HG02571 (cell line): Measurements from ENCODE around the gene PDE4B.

ENCODE experiments used
- ATAC-seq: cut with Tn5 transposase; IDR thresholded peaks from one replicate; pipeline ENCODE4 v1.9.1; 2021; ENCODE audit warnings: mild to moderate bottlenecking, moderate library complexity; ENCODE audit not compliant: unreplicated experiment

The PDE4B gene

GRCh38 chr1:66372522-66373101, 579.9 kb downstream of the PDE4B start:
- no peak for ATAC-seq

GRCh38 chr1:66373157-66373591, 580.5 kb downstream of the PDE4B start:
- no peak for ATAC-seq

- ATAC-seq = peak; percentile 40
Observed at GRCh38 chr1:66374148-66374547, 581.5 kb downstream of the PDE4B start.

DNA sequence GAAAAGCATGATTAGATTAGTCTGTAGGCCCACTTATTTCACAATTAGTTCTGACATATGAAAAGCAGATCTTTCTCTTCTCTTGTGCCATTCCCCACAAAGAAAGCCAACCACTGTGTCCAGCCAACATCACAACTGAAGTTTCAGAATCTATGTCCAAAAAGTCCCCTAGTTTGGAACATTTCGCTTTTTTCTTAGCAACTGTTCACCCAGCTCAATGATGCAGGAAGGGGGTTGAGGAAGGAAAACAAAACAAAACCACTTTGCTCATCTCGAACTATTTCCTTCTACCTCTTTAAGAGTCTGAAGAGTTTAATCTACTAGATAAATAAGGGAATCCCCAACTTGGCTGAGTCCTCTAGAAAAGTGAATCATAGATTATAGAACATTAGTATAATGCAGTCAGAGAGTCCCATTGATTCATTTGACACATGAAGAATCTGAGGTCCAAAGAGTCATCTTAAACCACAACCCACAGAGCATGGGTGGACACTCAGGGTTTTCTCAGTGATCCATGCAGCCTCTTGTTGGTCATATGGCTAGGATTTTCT, 581.9 kb downstream of the PDE4B start:
- ATAC-seq = peak; percentile 40

DNA sequence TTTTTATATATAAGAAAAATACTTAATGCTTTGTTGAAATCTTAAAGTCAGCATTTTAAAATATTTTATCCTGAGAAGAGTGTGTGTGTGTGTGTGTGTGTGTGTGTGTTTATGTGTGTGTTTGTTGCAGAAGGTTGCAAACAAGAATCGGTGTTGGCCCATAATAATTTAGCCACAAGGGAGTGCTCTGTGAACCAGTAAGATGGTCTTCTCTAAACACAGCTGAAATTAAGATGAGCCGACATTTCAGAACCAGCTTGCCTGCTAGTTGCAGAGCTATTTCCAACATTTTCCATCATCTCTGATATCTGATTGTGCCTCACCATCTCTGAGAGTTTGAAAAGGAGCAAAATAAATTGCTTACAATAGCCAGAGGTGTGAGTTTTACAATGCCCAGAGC, 582.4 kb downstream of the PDE4B start:
- ATAC-seq = no peak

- peak; percentile 96 for ATAC-seq
Observed at GRCh38 chr1:66380452-66381212, 587.9 kb downstream of the PDE4B start.

DNA sequence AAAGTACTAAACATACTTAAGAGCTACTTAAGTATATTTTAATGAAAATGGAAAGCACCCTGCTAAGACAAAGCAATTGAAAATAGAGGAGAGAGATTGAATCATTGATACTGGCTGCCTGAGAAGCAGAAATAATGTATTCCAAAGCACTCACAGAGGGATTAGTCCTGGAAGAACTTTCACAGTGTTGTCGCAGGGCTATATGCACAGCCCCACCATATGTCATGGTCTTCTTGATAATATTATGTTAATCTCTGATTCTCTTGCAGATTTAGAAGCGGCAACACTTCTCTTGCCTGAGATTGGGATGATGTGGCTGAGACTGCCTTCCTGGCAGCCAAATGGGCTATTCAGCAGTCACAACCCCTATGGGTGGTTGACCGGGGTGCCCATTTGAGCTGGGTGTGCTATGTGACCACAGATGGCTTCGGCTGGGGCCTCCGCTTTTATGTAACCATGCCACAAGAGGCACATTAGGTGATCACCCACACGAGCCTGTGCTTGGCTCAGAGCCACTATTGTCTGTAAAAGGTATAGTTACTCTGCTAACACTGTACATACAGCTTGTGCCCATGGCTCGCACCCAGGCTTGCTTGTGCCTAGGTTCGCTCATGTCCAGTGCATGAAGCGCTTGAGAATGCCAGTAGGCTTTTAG, 589.1 kb downstream of the PDE4B start:
- ATAC-seq = no peak

DNA sequence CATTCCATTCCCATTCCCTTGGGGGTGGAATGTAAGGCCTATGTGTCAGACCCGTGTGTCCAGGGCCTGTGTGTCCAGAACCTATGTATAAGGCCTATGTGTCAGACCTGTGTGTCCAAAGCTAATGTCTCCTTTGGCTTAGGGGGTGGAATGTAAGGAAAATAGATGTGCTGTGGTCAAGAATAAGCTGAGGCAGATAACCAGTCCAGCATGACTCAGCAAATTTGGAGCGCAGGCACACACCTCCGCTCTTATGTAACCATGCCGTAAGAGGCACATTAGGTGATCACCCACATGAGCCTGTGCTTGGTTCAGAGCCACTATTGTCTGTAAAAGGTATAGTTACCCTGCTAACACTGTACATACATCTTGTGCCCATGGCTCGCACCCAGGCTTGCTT, 590.5 kb downstream of the PDE4B start:
- no peak for ATAC-seq

DNA sequence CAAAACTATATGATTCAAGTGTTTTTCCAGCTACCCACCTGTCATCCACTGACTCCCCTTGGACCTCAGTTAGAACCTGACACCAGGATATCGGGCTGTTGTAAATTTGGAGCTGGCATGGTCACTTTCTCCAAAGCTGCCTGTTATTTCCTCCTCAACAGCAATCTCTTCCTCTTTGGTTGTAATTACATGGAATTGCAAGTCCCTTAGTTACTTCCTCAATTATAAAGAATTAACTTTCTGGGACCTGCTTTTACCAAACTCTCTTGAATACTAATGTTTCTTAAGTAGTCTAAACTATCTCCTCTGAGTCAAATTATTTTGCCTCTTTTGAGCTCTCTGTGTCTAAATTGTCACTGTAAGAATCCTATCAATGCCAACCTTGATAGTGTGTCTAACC, 590.9 kb downstream of the PDE4B start:
- ATAC-seq = no peak

GRCh38 chr1:66384258-66384921, 591.7 kb downstream of the PDE4B start:
- no peak for ATAC-seq

DNA sequence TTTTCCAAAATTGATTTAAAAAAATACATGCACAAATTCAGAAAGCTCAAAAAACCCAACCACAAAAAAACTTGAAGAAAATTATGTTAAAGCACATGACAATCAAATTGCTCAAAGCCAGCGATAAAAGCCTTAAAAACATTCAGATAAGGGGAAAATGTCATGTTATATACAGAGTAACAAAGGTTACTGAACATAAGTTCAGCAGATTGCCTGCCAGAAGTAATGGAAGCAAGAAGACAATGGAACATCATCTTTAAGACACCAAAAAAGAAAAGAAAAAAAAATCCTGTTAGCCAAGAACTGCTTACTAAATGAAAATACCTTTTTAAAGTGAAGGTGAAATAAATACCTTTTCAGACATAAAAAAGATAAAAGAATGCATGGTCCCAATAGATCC, 594.0 kb downstream of the PDE4B start:
- no peak for ATAC-seq

DNA sequence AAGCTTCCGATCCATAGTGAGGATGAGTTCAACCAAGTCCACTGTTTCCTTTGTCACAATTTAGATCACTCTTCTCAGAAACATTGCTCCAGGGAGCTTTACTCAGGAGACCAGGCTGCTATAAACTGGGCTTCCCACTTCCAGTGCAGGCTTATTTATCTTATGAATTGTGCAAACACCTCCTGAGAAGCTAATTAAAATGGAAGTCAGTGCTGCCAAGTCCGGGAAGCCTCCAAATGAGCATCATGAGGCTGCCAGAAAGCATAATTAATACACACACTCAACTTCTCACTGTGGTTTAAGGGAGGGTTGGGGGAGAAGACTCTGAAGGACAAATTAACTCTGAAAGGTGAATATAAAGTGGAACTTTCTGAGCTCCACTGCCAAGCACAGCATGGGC, 596.2 kb downstream of the PDE4B start:
- ATAC-seq = no peak

DNA sequence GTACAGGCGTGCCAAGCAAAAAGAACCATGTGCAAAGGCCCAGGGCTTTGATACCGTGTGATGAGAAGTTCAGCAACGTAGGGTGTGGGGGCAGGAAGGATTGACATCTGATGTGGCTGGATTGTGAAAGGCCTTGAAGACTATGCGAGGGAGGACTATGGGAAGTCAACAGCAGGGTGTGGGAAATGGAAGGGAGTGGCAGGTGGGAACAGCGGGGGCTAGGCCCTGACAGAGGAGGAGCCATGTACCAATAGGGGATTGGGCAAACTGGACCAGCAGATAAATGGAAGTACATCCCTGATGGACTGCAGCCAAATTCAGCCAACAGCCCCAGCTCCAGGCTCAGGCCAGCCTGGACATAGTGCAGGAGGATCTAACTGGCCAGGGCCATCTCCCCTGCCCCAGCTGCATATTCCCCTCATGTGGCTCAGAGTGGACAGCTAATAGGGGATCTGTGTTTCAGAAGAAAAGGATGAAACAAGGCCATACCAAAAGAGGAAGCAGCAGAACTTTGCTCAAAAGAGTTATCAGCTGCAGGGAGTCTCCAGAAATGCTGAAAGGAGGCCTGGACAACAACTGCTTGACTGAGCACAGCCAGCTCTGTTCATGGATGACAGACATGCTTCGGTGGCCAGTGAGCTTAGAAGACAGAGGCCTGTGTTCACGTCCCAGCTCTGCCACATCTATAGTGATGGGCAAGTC, 601.0 kb downstream of the PDE4B start:
- no peak for ATAC-seq

DNA sequence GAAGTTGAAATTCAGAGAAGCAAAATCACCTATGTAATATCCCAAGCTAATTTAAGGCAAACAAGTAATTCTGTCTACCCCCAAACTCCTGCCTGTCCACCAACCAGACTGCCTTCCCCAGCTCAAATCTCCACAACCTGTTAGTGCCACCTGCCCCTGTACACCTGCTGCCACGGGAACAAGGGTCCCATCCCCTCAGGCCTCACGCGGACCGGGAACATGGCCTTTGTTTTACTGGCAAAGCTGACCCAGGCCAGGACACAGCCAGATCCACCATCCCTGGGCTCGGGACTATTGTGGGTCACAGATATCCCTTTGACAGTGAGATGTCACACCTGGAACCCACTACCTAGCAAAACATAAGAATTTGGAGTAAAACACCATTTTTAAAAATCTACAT, 601.9 kb downstream of the PDE4B start:
- no peak for ATAC-seq

- ATAC-seq = no peak
Observed at GRCh38 chr1:66395202-66396061, 602.7 kb downstream of the PDE4B start.

GRCh38 chr1:66396212-66396890, 603.7 kb downstream of the PDE4B start:
- ATAC-seq = peak; percentile 33

- peak; percentile 33 for ATAC-seq
Observed at GRCh38 chr1:66397192-66397591, 604.5 kb downstream of the PDE4B start.

GRCh38 chr1:66399888-66400529, 607.3 kb downstream of the PDE4B start:
- ATAC-seq = no peak

DNA sequence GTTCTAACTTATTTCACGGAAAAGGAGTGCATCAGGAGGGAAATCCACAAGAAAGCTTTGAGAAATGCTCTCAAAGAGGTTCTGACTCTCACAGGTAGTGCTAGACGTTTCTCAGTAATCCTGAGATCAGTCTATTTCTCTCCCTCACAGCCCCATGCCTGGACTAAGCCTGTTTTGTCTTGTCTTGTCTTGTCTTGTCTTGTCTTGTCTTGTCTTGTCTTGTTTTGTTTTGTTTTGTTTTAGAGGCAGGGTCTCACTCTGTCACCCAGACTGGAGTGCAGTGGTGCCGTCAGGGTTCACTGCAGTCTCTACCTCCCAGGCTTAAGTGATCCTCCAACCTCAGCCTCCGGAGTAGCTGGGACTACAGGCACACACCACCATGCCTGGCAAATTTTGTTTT, 608.0 kb downstream of the PDE4B start:
- ATAC-seq = no peak
